Measurements from ENCODE around the gene PRRG2. TPM values are rescaled to one million over a fixed set of nuclear protein-coding genes. Genes with fewer than 3 reads are reported as not detected.

The PRRG2 gene
- total and polyA plus RNA-seq, 9 of the 15 experiments (the other 6 are each of a cell fraction or from before 2014, with no cell fraction given), result 0.06 to 1.1 (median 0.33) TPM

DNA sequence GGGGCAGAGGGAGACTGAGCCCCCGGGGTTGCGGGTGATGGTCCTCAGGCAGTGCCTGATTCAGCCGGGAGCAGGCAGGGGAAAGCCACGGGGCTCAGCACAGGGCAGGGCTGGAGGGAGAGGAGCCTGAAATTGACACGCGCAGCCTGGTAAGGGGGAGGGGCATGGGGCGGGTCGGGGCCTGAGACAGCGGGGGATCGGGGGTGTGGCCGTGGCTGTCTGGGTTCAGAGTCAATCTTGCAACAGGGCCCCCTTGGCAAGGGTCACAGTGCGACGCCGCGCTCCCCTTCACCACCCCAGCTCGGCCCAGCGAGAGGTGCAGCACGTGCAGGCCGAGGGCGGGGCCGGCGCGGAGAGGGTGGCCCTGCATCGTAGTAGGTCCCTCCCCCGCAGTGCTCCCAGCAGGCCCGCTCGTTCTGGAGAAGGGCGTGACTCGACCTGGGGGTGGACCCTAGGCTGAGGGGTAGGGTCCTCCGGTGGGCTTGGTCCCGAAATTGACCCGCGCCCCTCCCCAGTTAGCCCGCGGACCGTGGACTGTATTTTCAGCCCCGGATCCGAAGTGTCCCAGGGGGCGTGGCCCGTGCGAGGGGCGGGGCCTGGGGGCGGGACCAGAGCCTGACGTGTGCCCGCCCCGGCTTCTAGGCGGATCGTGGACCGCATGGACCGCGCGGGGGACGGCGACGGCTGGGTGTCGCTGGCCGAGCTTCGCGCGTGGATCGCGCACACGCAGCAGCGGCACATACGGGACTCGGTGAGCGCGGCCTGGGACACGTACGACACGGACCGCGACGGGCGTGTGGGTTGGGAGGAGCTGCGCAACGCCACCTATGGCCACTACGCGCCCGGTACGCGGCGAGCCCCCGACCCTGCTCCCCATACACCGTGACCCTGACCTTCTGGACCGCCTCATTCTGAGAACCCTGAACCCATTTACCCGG, 47.3 kb upstream of the PRRG2 start (continued):
- 0 out of 2 replicates have a peak, but pooled peaks have one; percentile 8 for TF ChIP-seq NFIC (IDR thresholded peaks at IDR 0.05)
- 0 out of 2 replicates have a peak, but pooled peaks have one; percentile 28 for TF ChIP-seq LCOR (CRISPR knock-in tag; IDR thresholded peaks at IDR 0.05)
- TF ChIP-seq L3MBTL2 (IDR thresholded peaks at IDR 0.05), result peak; percentile 93
- TF ChIP-seq ZSCAN29 (IDR thresholded peaks at IDR 0.05), result peak; percentile 100
- TF ChIP-seq, protein P1, sequence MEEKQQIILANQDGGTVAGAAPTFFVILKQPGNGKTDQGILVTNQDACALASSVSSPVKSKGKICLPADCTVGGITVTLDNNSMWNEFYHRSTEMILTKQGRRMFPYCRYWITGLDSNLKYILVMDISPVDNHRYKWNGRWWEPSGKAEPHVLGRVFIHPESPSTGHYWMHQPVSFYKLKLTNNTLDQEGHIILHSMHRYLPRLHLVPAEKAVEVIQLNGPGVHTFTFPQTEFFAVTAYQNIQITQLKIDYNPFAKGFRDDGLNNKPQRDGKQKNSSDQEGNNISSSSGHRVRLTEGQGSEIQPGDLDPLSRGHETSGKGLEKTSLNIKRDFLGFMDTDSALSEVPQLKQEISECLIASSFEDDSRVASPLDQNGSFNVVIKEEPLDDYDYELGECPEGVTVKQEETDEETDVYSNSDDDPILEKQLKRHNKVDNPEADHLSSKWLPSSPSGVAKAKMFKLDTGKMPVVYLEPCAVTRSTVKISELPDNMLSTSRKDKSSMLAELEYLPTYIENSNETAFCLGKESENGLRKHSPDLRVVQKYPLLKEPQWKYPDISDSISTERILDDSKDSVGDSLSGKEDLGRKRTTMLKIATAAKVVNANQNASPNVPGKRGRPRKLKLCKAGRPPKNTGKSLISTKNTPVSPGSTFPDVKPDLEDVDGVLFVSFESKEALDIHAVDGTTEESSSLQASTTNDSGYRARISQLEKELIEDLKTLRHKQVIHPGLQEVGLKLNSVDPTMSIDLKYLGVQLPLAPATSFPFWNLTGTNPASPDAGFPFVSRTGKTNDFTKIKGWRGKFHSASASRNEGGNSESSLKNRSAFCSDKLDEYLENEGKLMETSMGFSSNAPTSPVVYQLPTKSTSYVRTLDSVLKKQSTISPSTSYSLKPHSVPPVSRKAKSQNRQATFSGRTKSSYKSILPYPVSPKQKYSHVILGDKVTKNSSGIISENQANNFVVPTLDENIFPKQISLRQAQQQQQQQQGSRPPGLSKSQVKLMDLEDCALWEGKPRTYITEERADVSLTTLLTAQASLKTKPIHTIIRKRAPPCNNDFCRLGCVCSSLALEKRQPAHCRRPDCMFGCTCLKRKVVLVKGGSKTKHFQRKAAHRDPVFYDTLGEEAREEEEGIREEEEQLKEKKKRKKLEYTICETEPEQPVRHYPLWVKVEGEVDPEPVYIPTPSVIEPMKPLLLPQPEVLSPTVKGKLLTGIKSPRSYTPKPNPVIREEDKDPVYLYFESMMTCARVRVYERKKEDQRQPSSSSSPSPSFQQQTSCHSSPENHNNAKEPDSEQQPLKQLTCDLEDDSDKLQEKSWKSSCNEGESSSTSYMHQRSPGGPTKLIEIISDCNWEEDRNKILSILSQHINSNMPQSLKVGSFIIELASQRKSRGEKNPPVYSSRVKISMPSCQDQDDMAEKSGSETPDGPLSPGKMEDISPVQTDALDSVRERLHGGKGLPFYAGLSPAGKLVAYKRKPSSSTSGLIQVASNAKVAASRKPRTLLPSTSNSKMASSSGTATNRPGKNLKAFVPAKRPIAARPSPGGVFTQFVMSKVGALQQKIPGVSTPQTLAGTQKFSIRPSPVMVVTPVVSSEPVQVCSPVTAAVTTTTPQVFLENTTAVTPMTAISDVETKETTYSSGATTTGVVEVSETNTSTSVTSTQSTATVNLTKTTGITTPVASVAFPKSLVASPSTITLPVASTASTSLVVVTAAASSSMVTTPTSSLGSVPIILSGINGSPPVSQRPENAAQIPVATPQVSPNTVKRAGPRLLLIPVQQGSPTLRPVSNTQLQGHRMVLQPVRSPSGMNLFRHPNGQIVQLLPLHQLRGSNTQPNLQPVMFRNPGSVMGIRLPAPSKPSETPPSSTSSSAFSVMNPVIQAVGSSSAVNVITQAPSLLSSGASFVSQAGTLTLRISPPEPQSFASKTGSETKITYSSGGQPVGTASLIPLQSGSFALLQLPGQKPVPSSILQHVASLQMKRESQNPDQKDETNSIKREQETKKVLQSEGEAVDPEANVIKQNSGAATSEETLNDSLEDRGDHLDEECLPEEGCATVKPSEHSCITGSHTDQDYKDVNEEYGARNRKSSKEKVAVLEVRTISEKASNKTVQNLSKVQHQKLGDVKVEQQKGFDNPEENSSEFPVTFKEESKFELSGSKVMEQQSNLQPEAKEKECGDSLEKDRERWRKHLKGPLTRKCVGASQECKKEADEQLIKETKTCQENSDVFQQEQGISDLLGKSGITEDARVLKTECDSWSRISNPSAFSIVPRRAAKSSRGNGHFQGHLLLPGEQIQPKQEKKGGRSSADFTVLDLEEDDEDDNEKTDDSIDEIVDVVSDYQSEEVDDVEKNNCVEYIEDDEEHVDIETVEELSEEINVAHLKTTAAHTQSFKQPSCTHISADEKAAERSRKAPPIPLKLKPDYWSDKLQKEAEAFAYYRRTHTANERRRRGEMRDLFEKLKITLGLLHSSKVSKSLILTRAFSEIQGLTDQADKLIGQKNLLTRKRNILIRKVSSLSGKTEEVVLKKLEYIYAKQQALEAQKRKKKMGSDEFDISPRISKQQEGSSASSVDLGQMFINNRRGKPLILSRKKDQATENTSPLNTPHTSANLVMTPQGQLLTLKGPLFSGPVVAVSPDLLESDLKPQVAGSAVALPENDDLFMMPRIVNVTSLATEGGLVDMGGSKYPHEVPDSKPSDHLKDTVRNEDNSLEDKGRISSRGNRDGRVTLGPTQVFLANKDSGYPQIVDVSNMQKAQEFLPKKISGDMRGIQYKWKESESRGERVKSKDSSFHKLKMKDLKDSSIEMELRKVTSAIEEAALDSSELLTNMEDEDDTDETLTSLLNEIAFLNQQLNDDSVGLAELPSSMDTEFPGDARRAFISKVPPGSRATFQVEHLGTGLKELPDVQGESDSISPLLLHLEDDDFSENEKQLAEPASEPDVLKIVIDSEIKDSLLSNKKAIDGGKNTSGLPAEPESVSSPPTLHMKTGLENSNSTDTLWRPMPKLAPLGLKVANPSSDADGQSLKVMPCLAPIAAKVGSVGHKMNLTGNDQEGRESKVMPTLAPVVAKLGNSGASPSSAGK (IDR thresholded peaks at IDR 0.05), result peak; percentile 83
- TF ChIP-seq ATF7 (IDR thresholded peaks at IDR 0.05), result peak; percentile 71; the same call in 1 of the 2 replicates
- no peak for TF ChIP-seq ZNF143 (CRISPR knock-in tag; IDR thresholded peaks at IDR 0.05)
- peak; percentile 99 for TF ChIP-seq BHLHE40 (IDR thresholded peaks at IDR 0.05; ENCODE audit: low read length)
- peak; percentile 63; the same call in 1 of the 2 replicates for TF ChIP-seq MTA3 (IDR thresholded peaks at IDR 0.05; ENCODE audit: borderline replicate concordance)
- TF ChIP-seq, protein P2, sequence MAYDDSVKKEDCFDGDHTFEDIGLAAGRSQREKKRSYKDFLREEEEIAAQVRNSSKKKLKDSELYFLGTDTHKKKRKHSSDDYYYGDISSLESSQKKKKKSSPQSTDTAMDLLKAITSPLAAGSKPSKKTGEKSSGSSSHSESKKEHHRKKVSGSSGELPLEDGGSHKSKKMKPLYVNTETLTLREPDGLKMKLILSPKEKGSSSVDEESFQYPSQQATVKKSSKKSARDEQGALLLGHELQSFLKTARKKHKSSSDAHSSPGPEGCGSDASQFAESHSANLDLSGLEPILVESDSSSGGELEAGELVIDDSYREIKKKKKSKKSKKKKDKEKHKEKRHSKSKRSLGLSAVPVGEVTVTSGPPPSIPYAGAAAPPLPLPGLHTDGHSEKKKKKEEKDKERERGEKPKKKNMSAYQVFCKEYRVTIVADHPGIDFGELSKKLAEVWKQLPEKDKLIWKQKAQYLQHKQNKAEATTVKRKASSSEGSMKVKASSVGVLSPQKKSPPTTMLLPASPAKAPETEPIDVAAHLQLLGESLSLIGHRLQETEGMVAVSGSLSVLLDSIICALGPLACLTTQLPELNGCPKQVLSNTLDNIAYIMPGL (CRISPR knock-in tag; IDR thresholded peaks at IDR 0.05), result peak; percentile 89
